HG03439 (cell line): ENCODE data around the gene EIF5B.

Experiments used
- ATAC-seq: cut with Tn5 transposase; IDR thresholded peaks from one replicate; pipeline ENCODE4 v1.9.1; 2021; ENCODE audit warnings: mild to moderate bottlenecking, moderate library complexity; ENCODE audit not compliant: unreplicated experiment

Gene EIF5B

DNA sequence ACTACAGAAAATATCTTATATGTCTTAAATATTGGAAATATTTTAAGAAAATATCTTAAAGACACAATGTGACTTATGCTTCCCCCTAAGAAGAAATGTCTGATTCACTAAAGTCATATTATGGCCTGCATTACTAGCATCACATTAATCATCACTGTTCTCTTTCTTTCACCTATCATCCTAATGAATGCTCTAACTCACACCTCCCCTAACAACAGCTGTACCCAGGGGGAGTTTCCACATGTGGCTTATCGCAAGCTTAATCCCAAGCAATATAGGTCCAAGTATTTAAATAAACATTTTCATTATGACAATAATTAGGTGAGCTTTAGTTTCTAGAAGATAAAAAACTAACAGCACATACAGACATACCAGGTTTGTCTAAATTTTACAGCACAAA is 113.0 kb downstream of the EIF5B start:
- ATAC-seq, result no peak
